Osteoblast (primary cell): ENCODE measurements around the gene SPRR1A. TPM values are rescaled to one million over a fixed set of nuclear protein-coding genes. Genes with fewer than 3 reads are reported as not detected.

Source experiments
- DNase-seq: peaks from one replicate; pipeline ENCODE4 v3.0.0; 2011; ENCODE audit warnings: low spot score, mixed read lengths; ENCODE audit not compliant: insufficient read length; ENCODE audit errors: missing footprints
- H2AFZ ChIP-seq: 2 replicates; pipeline ENCODE4 v1.6.0; 2011; ENCODE audit warnings: mild to moderate bottlenecking, low read length
- H3K27ac ChIP-seq: 2 replicates; pipeline ENCODE4 v1.5.1; 2011; ENCODE audit warnings: mild to moderate bottlenecking, low read depth, low read length, moderate library complexity
- H3K27me3 ChIP-seq: 2 replicates; pipeline ENCODE4 v1.6.0; 2012; ENCODE audit warnings: mild to moderate bottlenecking, control low read depth, inconsistent platforms, low read length, moderate library complexity; ENCODE audit not compliant: insufficient read depth
- H3K36me3 ChIP-seq: 2 replicates; pipeline ENCODE4 v1.5.1; 2011; ENCODE audit warnings: mild to moderate bottlenecking, low read length, control low read depth, moderate library complexity; ENCODE audit not compliant: insufficient read depth
- H3K4me1 ChIP-seq: 2 replicates; pipeline ENCODE4 v1.5.1; 2011; ENCODE audit warnings: mild to moderate bottlenecking, low read length, control low read depth, moderate library complexity; ENCODE audit not compliant: insufficient read depth
- H3K4me2 ChIP-seq: 2 replicates; pipeline ENCODE4 v1.6.0; 2011; ENCODE audit warnings: mild to moderate bottlenecking, low read length; ENCODE audit not compliant: insufficient read depth
- H3K4me3 ChIP-seq: fragments of 200-600 bp; sonication (generic); 3 replicates; pipeline ENCODE4 v1.5.1; 2012; ENCODE audit warnings: mild to moderate bottlenecking, low read length, inconsistent platforms; ENCODE audit not compliant: insufficient read depth
- H3K79me2 ChIP-seq: 2 replicates; pipeline ENCODE4 v1.6.0; 2012; ENCODE audit warnings: mild to moderate bottlenecking, low read length, control low read depth, inconsistent platforms; ENCODE audit not compliant: insufficient read depth
- H3K9me3 ChIP-seq: 2 replicates; pipeline ENCODE4 v1.5.1; 2011; ENCODE audit warnings: low read depth, low read length, control low read depth
- H4K20me1 ChIP-seq: 2 replicates; pipeline ENCODE4 v1.6.0; 2012; ENCODE audit warnings: mild to moderate bottlenecking, low read length, control low read depth; ENCODE audit not compliant: insufficient read depth
- CTCF ChIP-seq: IDR thresholded peaks from 2 replicates; pipeline ENCODE4 v1.5.1; 2011; ENCODE audit warnings: mild to moderate bottlenecking, low read depth, low read length, moderate library complexity; ENCODE audit errors: extremely low read depth
- small RNA-seq: library from RNA; depleted of rRNA; stranded (forward); fragments of <200 nt; gene quantifications from one replicate; pipeline ENCODE3, GENCODE V24; 2012
- total RNA-seq: library from RNA; depleted of rRNA; stranded (reverse); fragments of >200 nt; gene quantifications from 2 replicates; pipeline ENCODE4 v1.2.3, GENCODE V29; 2012

The SPRR1A gene
- total RNA-seq, 1 donor: not detected

GRCh38 chr1:153030895-153031294 lies 47.0 kb downstream of the SPRR1A start, which contains the start of gene SPRR1B:
TSS of gene SPRR1B (plus strand) at chr1:153031203. CDS start at chr1:153032346, 1,143 bp downstream.
- Histone ChIP-seq H3K4me1 (no peaks in the 10 kb centered on the region), H3K4me3 (no peak within 1 kb of the TSS), H3K79me2 (no peaks in the 10 kb centered on the region), H3K27ac (no peak within 1 kb of the TSS), H3K27me3 (no peaks in the 10 kb centered on the region), H4K20me1 (no peaks in the 10 kb centered on the region), H2AFZ (no peak within 1 kb of the TSS), H3K9me3 (no peaks in the 10 kb centered on the region), H3K4me2 (no peak within 1 kb of the TSS), H3K36me3 (no peaks in the 10 kb centered on the region)
- DNase-seq: no peak
- no peak for TF ChIP-seq CTCF

- no peaks in the 10 kb centered on the region for H3K9me3 ChIP-seq
- no peak for TF ChIP-seq CTCF
- no peaks in the 10 kb centered on the region for H4K20me1 ChIP-seq
- H2AFZ ChIP-seq: no peak overlapping the region
- H3K4me2 ChIP-seq: no peak overlapping the region
- H3K79me2 ChIP-seq: no peaks in the 10 kb centered on the region
- no peak for DNase-seq
- H3K4me3 ChIP-seq: no peak overlapping the region
- no peaks in the 10 kb centered on the region for H3K27me3 ChIP-seq
- H3K4me1 ChIP-seq: no peaks in the 10 kb centered on the region
- no peaks in the 10 kb centered on the region for H3K36me3 ChIP-seq
- no peak overlapping the region for H3K27ac ChIP-seq
Observed at GRCh38 chr1:153032073-153032472, 48.2 kb downstream of the SPRR1A start.

GRCh38 chr1:153032677-153033308 lies 48.9 kb downstream of the SPRR1A start:
- Histone ChIP-seq H3K27ac (no peak overlapping the region), H3K4me1 (no peaks in the 10 kb centered on the region), H3K9me3 (no peaks in the 10 kb centered on the region), H2AFZ (no peak overlapping the region), H3K36me3 (no peaks in the 10 kb centered on the region), H4K20me1 (no peaks in the 10 kb centered on the region), H3K4me3 (no peak overlapping the region), H3K27me3 (no peaks in the 10 kb centered on the region), H3K4me2 (no peak overlapping the region), H3K79me2 (no peaks in the 10 kb centered on the region)
- peak; percentile 57 for TF ChIP-seq CTCF
- DNase-seq: peak; percentile 83

GRCh38 chr1:153035211-153035610 lies 51.3 kb downstream of the SPRR1A start:
- TF ChIP-seq CTCF: no peak
- Histone ChIP-seq H3K79me2 (no peaks in the 10 kb centered on the region), H3K36me3 (no peaks in the 10 kb centered on the region), H3K4me1 (no peaks in the 10 kb centered on the region), H4K20me1 (no peaks in the 10 kb centered on the region), H2AFZ (no peak overlapping the region), H3K27ac (no peak overlapping the region), H3K27me3 (no peaks in the 10 kb centered on the region), H3K9me3 (no peaks in the 10 kb centered on the region), H3K4me2 (no peak overlapping the region), H3K4me3 (no peak overlapping the region)
- DNase-seq: no peak

Small RNA genes lying within 50 kb of the gene (small RNA-seq; reads per million reads assigned to genes)
- gene AL356867.1: not detected
- not detected for gene RF00322
- not detected for gene SPRR1A

Other genes starting within 250 kb of the SPRR1A start
- gene KPRP, start 226.1 kb upstream of the SPRR1A start, total RNA-seq: not detected in 2 replicates
- gene LCE1F, start 208.9 kb upstream of the SPRR1A start, total RNA-seq: not detected in 2 replicates
- gene LCE1E, start 197.8 kb upstream of the SPRR1A start, total RNA-seq: not detected in 2 replicates
- gene LCE1D, start 187.4 kb upstream of the SPRR1A start, total RNA-seq: not detected in 2 replicates
- not detected in 2 replicates for gene LCE1C, start 177.4 kb upstream of the SPRR1A start, total RNA-seq
- gene LCE1B, start 172.1 kb upstream of the SPRR1A start, total RNA-seq: not detected in 2 replicates
- gene LCE1A, start 156.6 kb upstream of the SPRR1A start, total RNA-seq: not detected in 2 replicates
- gene LCE6A, start 141.2 kb upstream of the SPRR1A start, total RNA-seq: not detected in 2 replicates
- gene LCE7A, start 124.1 kb upstream of the SPRR1A start, total RNA-seq: not detected in 2 replicates
- not detected in 2 replicates for gene SMCP, start 105.8 kb upstream of the SPRR1A start, total RNA-seq
- gene IVL, start 75.5 kb upstream of the SPRR1A start, total RNA-seq: not detected in 2 replicates
- not detected in 2 replicates for gene SPRR5, start 36.9 kb upstream of the SPRR1A start, total RNA-seq
- gene SPRR4, start 13.4 kb upstream of the SPRR1A start, total RNA-seq: not detected in 2 replicates
- not detected in 2 replicates for gene SPRR3, start 17.7 kb downstream of the SPRR1A start, total RNA-seq
- gene SPRR1B, start 47.1 kb downstream of the SPRR1A start, total RNA-seq: not detected in 2 replicates
- not detected in 2 replicates for gene SPRR2D, start 57.0 kb downstream of the SPRR1A start, total RNA-seq
- gene SPRR2A, start 73.4 kb downstream of the SPRR1A start, total RNA-seq: not detected in 2 replicates
- not detected in 2 replicates for gene SPRR2B, start 87.5 kb downstream of the SPRR1A start, total RNA-seq
- gene SPRR2E, start 110.4 kb downstream of the SPRR1A start, total RNA-seq: not detected in 2 replicates
- not detected in 2 replicates for gene SPRR2F, start 129.4 kb downstream of the SPRR1A start, total RNA-seq
- not detected in 2 replicates for gene SPRR2G, start 166.8 kb downstream of the SPRR1A start, total RNA-seq
- not detected in 2 replicates for gene LELP1, start 219.3 kb downstream of the SPRR1A start, total RNA-seq
- gene PRR9, start 233.5 kb downstream of the SPRR1A start, total RNA-seq: not detected in 2 replicates